ENCODE measurements around the gene RNU11.
"Not testable (repeated sequence)": the region's sequence is repeated elsewhere in the genome, so short reads cannot be mapped to it uniquely, and the experiment has no call there.

Gene RNU11

GRCh38 chr1:28666806-28667205 lies 18.4 kb downstream of the RNU11 start:
- no peak for DNase-seq

GRCh38 chr1:28668191-28668955 lies 20.0 kb downstream of the RNU11 start, which contains the start of gene GMEB1:
Gene GMEB1 (plus strand): TSS chr1:28668784. CDS start chr1:28683613, 14,829 bp downstream.
- DNase-seq, result peak; percentile 51

GRCh38 chr1:28668956-28669723 lies 20.7 kb downstream of the RNU11 start:
- DNase-seq, result no peak

- DNase-seq, result no peak
Measured at GRCh38 chr1:28671254-28671780, 22.9 kb downstream of the RNU11 start.

- DNase-seq, result not testable (repeated sequence)
Measured at GRCh38 chr1:28672971-28673370, 24.6 kb downstream of the RNU11 start.

- DNase-seq, result no peak
Measured at GRCh38 chr1:28675924-28676257, 27.5 kb downstream of the RNU11 start.

- DNase-seq, result no peak
Measured at GRCh38 chr1:28680151-28680550, 31.8 kb downstream of the RNU11 start.

GRCh38 chr1:28682840-28683239 lies 34.4 kb downstream of the RNU11 start:
- DNase-seq, result no peak

- DNase-seq, result no peak
Measured at GRCh38 chr1:28684937-28685336, 36.5 kb downstream of the RNU11 start.

- not testable (repeated sequence) for DNase-seq
Measured at GRCh38 chr1:28691627-28692026, 43.2 kb downstream of the RNU11 start.

Data from DMS 273 treated with DMSO at 0.1 percent for 48 hours (cell line).